Measurements from ENCODE around the gene RNU2-63P. TPM values are rescaled to one million over a fixed set of nuclear protein-coding genes. Genes with fewer than 3 reads are reported as not detected.
"Not testable (repeated sequence)": the region's sequence is repeated elsewhere in the genome, so short reads cannot be mapped to it uniquely, and the experiment has no call there.

Gene RNU2-63P
- total and polyA plus RNA-seq, 4 donors = 3.9 TPM; not detected in 3

DNA sequence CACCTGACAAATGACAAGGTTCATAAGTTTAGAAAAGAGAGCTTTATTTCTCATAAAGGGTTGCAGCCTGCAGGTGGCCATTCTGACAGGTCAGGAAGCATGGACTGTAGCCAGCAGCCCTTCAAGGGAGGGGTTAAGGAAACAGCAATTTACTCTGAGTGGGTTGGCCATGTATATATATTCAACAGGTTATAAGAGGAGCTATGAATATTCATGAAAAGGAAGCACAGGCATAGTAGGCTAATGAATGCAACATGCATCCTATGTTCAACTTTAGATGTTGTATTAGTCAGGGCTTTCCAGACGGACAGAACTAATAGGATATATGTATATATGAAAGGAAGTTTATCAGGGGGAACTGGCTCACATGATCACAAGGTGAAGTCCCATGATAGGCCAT lies 20.6 kb downstream of the RNU2-63P start:
- 46 to 64% methylated on average over 1 of the region's 1 CpG for WGBS, 2 donors

DNA sequence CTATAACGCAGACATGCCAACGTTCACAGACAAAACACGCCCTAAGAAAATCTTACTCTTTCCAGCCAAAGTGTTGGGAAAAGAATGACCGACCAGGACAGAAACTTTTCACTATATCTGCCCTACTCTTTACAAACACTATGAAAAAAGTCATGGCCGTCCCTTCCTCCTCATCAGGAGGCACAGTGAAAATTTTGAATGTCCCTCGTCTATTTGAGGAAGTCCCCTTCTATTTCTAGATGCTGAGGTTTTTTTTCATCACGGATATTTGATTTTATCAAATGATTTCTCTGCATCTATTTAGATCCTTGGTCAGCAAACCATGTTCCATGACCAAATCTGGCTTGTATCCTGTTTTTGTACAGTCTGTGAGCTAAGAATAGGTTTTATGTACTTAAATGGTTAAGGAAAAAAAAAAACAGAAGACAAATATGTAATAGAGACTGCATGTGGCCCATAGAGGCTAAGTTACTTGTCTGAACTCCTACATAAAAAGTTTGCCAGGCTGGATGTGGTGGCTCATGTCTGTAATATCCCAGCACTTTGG lies 22.0 kb downstream of the RNU2-63P start:
- H3K9me3 ChIP-seq (ENCODE audit: control insufficient read depth in 4 of 4, insufficient read depth in 3 of 4, low read length in 3 of 4); H3K9ac ChIP-seq (ENCODE audit: insufficient read depth in 1 of 2, low read length in 2 of 2); ATAC-seq (ENCODE audit: insufficient read depth, low FRiP score); H3K4me1 ChIP-seq (ENCODE audit: control insufficient read depth in 5 of 5, insufficient read depth in 5 of 5, low read length in 5 of 5); H3K36me3 ChIP-seq (ENCODE audit: control insufficient read depth in 4 of 4, insufficient read depth in 4 of 4, low read length in 4 of 4); DNase-seq; H3K27ac ChIP-seq (ENCODE audit: low read depth in 1 of 2, low read length in 1 of 2); H3K4me3 ChIP-seq; H3K27me3 ChIP-seq (ENCODE audit: control insufficient read depth in 3 of 3, insufficient read depth in 3 of 3, low read length in 2 of 3): not testable (repeated sequence)
- 62 to 69% methylated on average over 7 of the region's 7 CpGs for WGBS, 2 donors

More for the DNA sequence above, 20.6 kb downstream of the RNU2-63P start:
- Histone ChIP-seq H3K27ac (ENCODE audit: low read depth in 1 of 2, low read length in 1 of 2) (no peak overlapping the region), H3K36me3 (ENCODE audit: control insufficient read depth in 4 of 4, insufficient read depth in 4 of 4, low read length in 4 of 4) (no peaks in the 10 kb centered on the region), H3K27me3 (ENCODE audit: control insufficient read depth in 3 of 3, insufficient read depth in 3 of 3, low read length in 2 of 3) (no peaks in the 10 kb centered on the region), H3K4me1 (ENCODE audit: control insufficient read depth in 5 of 5, insufficient read depth in 5 of 5, low read length in 5 of 5) (no peaks in the 10 kb centered on the region), H3K4me3 (no peak overlapping the region), H3K9me3 (ENCODE audit: control insufficient read depth in 4 of 4, insufficient read depth in 3 of 4, low read length in 3 of 4) (no peaks in the 10 kb centered on the region), H3K9ac (ENCODE audit: insufficient read depth in 1 of 2, low read length in 2 of 2) (no peak overlapping the region)
- no peak for ATAC-seq (ENCODE audit: insufficient read depth, low FRiP score)
- DNase-seq = no peak
- TF ChIP-seq, protein P1, sequence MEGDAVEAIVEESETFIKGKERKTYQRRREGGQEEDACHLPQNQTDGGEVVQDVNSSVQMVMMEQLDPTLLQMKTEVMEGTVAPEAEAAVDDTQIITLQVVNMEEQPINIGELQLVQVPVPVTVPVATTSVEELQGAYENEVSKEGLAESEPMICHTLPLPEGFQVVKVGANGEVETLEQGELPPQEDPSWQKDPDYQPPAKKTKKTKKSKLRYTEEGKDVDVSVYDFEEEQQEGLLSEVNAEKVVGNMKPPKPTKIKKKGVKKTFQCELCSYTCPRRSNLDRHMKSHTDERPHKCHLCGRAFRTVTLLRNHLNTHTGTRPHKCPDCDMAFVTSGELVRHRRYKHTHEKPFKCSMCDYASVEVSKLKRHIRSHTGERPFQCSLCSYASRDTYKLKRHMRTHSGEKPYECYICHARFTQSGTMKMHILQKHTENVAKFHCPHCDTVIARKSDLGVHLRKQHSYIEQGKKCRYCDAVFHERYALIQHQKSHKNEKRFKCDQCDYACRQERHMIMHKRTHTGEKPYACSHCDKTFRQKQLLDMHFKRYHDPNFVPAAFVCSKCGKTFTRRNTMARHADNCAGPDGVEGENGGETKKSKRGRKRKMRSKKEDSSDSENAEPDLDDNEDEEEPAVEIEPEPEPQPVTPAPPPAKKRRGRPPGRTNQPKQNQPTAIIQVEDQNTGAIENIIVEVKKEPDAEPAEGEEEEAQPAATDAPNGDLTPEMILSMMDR (IDR thresholded peaks at IDR 0.05; ENCODE audit: control extremely low read depth, extremely low read depth) = no peak

DNA sequence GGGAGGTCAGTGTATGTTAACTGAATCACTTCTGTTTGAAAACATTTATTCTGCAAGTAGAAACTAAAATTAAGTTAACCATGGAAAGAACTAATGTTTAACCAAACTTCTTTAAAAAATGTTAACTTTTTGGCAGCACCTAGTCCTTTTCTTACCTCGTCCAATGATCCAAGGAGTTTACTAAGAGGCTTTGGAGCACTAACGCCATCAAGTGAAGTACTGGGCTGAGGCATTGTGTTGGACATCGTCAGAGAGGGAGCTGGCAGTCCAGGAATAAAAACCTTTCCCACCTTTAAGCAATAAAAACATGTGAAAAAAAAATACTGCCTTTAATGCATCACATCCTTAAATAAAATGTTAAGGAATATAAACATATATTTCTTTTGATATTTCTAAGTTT lies 23.8 kb downstream of the RNU2-63P start:
- not testable (repeated sequence) for H3K9me3 ChIP-seq (ENCODE audit: control insufficient read depth in 4 of 4, insufficient read depth in 3 of 4, low read length in 3 of 4); H3K4me3 ChIP-seq; H3K36me3 ChIP-seq (ENCODE audit: control insufficient read depth in 4 of 4, insufficient read depth in 4 of 4, low read length in 4 of 4); H3K4me1 ChIP-seq (ENCODE audit: control insufficient read depth in 5 of 5, insufficient read depth in 5 of 5, low read length in 5 of 5); H3K27me3 ChIP-seq (ENCODE audit: control insufficient read depth in 3 of 3, insufficient read depth in 3 of 3, low read length in 2 of 3); H3K9ac ChIP-seq (ENCODE audit: insufficient read depth in 1 of 2, low read length in 2 of 2); H3K27ac ChIP-seq (ENCODE audit: low read depth in 1 of 2, low read length in 1 of 2); DNase-seq; ATAC-seq (ENCODE audit: insufficient read depth, low FRiP score)
- WGBS, 2 donors = 13 to 31% methylated on average over 2 of the region's 3 CpGs

DNA sequence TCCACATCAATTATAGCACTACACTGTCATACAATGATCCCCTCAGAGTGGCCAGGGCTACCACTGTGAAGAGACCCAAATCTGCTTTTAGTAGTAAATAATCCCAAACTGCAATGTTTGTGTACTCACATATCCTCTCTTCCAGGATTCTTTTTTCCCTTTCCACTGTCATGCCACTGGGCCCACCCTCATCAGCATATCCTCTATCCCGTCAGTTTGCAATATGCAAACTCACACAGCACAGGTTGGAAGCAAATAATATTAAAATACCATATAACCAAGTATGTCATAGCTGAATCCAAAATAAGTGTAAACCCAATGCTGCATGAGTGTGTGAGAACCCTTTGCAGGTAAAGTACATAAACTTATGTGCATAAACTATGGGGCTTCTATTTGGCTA lies 28.9 kb downstream of the RNU2-63P start:
- H3K27ac ChIP-seq (ENCODE audit: low read depth in 1 of 2, low read length in 1 of 2); DNase-seq; H3K4me3 ChIP-seq; H3K36me3 ChIP-seq (ENCODE audit: control insufficient read depth in 4 of 4, insufficient read depth in 4 of 4, low read length in 4 of 4); H3K9me3 ChIP-seq (ENCODE audit: control insufficient read depth in 4 of 4, insufficient read depth in 3 of 4, low read length in 3 of 4); ATAC-seq (ENCODE audit: insufficient read depth, low FRiP score); H3K4me1 ChIP-seq (ENCODE audit: control insufficient read depth in 5 of 5, insufficient read depth in 5 of 5, low read length in 5 of 5); H3K9ac ChIP-seq (ENCODE audit: insufficient read depth in 1 of 2, low read length in 2 of 2); H3K27me3 ChIP-seq (ENCODE audit: control insufficient read depth in 3 of 3, insufficient read depth in 3 of 3, low read length in 2 of 3): not testable (repeated sequence)
- no CpG with 5 or more reads among the region's 1 CpG for WGBS, 2 donors

DNA sequence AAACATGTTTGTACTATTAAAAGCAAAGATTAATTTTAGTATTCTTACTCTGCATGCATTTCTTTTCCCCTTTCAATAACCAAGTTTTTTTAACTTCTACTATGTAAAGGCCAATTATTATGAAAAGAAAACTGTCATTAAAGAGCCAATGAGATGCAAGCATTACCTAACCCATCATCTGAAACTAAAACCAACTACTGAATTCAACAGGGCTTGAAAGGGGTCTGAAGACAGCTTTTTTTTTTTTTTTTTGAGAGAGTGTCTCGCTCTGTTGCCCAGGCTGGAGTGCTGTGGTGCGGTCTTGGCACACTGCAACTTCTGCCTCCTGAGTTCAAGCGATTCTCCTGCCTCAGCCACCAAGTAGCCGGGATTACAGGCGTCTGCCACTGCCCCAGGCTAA lies 30.4 kb downstream of the RNU2-63P start:
- 76% methylated on average over 5 of the region's 5 CpGs for WGBS, 2 donors
- H3K27ac ChIP-seq (ENCODE audit: low read depth in 1 of 2, low read length in 1 of 2); H3K9ac ChIP-seq (ENCODE audit: insufficient read depth in 1 of 2, low read length in 2 of 2); H3K4me1 ChIP-seq (ENCODE audit: control insufficient read depth in 5 of 5, insufficient read depth in 5 of 5, low read length in 5 of 5); DNase-seq; H3K36me3 ChIP-seq (ENCODE audit: control insufficient read depth in 4 of 4, insufficient read depth in 4 of 4, low read length in 4 of 4); H3K27me3 ChIP-seq (ENCODE audit: control insufficient read depth in 3 of 3, insufficient read depth in 3 of 3, low read length in 2 of 3); ATAC-seq (ENCODE audit: insufficient read depth, low FRiP score); H3K4me3 ChIP-seq; H3K9me3 ChIP-seq (ENCODE audit: control insufficient read depth in 4 of 4, insufficient read depth in 3 of 4, low read length in 3 of 4): not testable (repeated sequence)

DNA sequence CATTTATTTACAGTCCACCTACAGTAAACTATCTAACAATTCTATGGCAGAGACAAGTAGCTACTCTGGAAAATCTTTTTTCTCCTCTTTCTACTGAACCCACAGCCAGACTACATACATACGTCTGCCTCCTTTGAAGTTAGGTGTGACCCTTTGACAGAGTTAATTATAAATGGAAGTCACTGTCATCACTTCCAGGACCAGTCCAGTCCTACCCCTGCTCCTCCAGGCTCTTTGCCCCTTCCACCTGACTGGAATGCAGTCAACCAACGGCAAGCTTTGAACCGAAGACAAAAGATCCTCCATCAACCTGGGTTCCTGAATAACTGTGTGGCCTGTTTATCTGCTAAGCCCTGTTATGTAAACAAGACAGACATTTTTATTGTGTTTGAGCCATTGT lies 35.2 kb downstream of the RNU2-63P start:
- not testable (repeated sequence) for H3K4me3 ChIP-seq; H3K9ac ChIP-seq (ENCODE audit: insufficient read depth in 1 of 2, low read length in 2 of 2); H3K4me1 ChIP-seq (ENCODE audit: control insufficient read depth in 5 of 5, insufficient read depth in 5 of 5, low read length in 5 of 5); H3K27ac ChIP-seq (ENCODE audit: low read depth in 1 of 2, low read length in 1 of 2); H3K27me3 ChIP-seq (ENCODE audit: control insufficient read depth in 3 of 3, insufficient read depth in 3 of 3, low read length in 2 of 3); H3K9me3 ChIP-seq (ENCODE audit: control insufficient read depth in 4 of 4, insufficient read depth in 3 of 4, low read length in 3 of 4); H3K36me3 ChIP-seq (ENCODE audit: control insufficient read depth in 4 of 4, insufficient read depth in 4 of 4, low read length in 4 of 4); DNase-seq; ATAC-seq (ENCODE audit: insufficient read depth, low FRiP score)
- WGBS, 2 donors = no CpG with 5 or more reads among the region's 3 CpGs

DNA sequence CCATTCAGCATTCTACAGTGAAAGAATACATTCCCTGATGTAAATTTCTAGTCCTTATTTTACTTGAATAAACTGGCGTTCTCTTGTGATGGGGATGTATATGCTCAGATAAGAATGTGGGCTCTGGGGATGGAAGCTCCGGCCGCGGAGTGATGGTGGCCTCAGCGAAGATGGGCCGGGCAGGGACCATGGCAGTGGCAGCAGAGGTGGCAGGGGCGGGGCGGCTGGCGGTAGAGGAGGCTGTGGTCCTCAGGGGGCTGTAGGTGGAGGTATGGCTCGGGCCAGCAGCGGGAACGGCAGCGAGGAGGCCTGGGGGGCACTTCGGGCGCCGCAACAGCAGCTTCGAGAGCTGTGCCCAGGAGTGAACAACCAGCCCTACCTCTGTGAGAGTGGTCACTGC lies 44.0 kb downstream of the RNU2-63P start:
- H3K27me3 ChIP-seq (ENCODE audit: control insufficient read depth in 3 of 3, insufficient read depth in 3 of 3, low read length in 2 of 3); H3K9ac ChIP-seq (ENCODE audit: insufficient read depth in 1 of 2, low read length in 2 of 2); DNase-seq; ATAC-seq (ENCODE audit: insufficient read depth, low FRiP score); H3K36me3 ChIP-seq (ENCODE audit: control insufficient read depth in 4 of 4, insufficient read depth in 4 of 4, low read length in 4 of 4); H3K4me1 ChIP-seq (ENCODE audit: control insufficient read depth in 5 of 5, insufficient read depth in 5 of 5, low read length in 5 of 5); H3K4me3 ChIP-seq; H3K27ac ChIP-seq (ENCODE audit: low read depth in 1 of 2, low read length in 1 of 2); H3K9me3 ChIP-seq (ENCODE audit: control insufficient read depth in 4 of 4, insufficient read depth in 3 of 4, low read length in 3 of 4): not testable (repeated sequence)
- WGBS, 2 donors = 84 to 100% methylated on average over 1 to 4 of the region's 17 CpGs
